Astrocyte of the cerebellum (primary cell): ENCODE measurements around the gene OSBPL10.

ENCODE experiments used
- DNase-seq: peaks from one replicate; pipeline ENCODE4 v3.0.0-alpha.2; 2011; ENCODE audit warnings: low read depth
- H3K4me3 ChIP-seq: 2 replicates; pipeline ENCODE4 v1.5.1; 2011; ENCODE audit warnings: mild to moderate bottlenecking, low read depth, low read length, moderate library complexity
- in situ Hi-C: cut with HindIII; loops from 2 replicates; pipeline ENCODE4 v1.10.0; 2017; ENCODE audit warnings: low sequenced_read_pairs
- TF ChIP-seq, protein P1 (sequence below): IDR thresholded peaks from 2 replicates; pipeline ENCODE4 v1.5.1; 2012; ENCODE audit warnings: low read length, low read depth, moderate library complexity, mild to moderate bottlenecking; ENCODE audit errors: missing control alignments

Gene OSBPL10

DNA sequence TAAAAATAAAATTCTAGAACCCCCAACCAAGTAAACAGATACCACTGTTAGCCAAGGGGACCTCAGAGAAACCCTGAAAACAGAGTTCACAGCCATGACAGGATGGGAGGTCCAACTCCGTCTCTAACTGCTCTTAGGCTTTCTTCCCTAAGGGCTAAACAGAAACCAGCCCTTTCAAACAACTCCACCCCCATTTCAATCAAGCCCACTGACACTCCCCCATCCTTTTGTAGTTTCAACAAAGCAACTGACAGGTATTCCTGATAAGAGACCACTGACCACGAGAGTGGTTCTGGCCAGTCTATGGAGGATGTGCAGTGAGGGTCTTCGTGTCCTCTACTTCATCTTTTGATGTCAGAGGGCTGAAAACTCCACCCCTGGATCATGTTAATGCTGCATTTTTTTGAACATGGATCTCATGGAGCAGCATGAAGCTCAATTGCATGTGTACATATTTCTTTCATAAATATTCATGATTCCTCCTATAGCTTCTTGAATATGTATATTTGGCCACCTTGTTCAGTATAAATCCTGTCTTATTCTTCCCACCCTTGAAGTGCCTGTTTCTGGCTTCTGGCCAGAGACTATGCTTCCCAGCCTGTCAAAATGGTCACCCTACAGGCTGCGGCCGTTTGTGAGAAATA lies 222.6 kb downstream of the OSBPL10 start:
- H3K4me3 ChIP-seq: no peak overlapping the region
- TF ChIP-seq, protein P1, sequence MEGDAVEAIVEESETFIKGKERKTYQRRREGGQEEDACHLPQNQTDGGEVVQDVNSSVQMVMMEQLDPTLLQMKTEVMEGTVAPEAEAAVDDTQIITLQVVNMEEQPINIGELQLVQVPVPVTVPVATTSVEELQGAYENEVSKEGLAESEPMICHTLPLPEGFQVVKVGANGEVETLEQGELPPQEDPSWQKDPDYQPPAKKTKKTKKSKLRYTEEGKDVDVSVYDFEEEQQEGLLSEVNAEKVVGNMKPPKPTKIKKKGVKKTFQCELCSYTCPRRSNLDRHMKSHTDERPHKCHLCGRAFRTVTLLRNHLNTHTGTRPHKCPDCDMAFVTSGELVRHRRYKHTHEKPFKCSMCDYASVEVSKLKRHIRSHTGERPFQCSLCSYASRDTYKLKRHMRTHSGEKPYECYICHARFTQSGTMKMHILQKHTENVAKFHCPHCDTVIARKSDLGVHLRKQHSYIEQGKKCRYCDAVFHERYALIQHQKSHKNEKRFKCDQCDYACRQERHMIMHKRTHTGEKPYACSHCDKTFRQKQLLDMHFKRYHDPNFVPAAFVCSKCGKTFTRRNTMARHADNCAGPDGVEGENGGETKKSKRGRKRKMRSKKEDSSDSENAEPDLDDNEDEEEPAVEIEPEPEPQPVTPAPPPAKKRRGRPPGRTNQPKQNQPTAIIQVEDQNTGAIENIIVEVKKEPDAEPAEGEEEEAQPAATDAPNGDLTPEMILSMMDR: no peak
- in situ Hi-C loops: no loop called here
- DNase-seq: no peak

DNA sequence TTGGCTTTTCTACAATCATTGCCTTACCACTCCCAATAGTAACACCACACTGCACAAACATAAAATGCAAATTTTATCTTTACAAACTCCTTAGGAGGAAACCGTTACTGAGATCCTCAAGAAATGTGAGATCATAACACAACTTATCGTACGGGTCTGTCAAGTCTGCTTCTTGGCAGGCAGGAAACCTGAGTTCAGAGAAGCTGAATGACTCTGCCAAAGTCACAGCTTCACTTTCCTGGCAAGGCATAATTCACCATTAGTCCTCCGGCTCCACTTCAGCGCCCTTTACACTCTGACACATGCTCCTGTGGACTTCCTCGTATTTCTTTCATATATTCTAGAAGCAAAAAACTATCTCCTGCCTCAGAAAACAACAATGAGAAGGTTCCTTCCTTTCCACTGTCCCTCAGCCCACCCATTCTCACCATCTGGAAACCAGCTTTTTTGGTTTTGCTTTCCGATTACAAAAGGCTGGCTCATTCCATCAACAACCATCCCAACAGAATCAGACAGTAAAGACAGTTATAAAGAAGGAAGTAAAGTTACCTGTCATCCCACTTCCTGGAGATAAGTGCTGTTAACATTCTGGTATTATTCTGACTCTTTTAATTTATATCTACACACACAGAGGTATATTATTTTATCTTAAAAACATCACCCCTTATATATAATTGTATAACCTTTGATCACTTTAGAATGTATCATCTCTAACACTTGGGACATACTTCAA lies 225.0 kb downstream of the OSBPL10 start:
- TF ChIP-seq, protein P1: no peak
- no peak overlapping the region for H3K4me3 ChIP-seq
- in situ Hi-C loops: no loop called here
- no peak for DNase-seq

DNA sequence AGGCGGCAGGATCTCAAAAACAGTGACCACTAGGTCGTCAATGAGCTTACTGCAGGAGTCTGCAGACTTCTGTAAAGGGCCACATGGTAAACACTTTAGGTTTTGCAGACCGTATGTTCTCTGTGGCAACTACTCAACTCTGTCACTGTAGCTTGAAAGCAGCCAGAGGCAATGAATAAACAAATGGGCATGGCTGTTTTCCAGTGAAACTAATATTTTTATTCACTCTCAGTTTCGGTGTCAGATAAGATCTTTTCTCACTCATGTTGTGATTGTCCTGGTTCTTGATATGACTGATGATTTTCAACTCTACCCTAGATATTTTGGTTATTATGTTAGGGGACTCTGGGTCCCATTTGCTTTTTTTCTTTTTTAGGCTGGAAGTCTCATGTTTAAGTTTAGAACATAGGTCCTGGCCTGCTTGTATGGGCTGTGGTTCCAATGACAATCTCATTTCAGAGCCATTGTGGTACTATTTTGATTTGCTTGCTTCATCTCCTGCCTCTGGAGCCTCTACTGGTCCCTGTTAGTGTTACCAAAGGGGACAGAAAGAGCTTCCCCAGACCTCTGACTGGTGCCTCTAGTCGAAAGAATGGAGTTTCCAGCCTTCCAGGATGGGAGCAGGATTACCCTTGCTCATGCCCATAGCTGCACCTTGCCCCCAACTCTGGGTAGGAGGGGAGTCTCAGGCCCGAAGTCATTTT lies 226.3 kb downstream of the OSBPL10 start:
- H3K4me3 ChIP-seq: no peak overlapping the region
- in situ Hi-C loops: no loop called here
- TF ChIP-seq, protein P1: no peak
- no peak for DNase-seq

DNA sequence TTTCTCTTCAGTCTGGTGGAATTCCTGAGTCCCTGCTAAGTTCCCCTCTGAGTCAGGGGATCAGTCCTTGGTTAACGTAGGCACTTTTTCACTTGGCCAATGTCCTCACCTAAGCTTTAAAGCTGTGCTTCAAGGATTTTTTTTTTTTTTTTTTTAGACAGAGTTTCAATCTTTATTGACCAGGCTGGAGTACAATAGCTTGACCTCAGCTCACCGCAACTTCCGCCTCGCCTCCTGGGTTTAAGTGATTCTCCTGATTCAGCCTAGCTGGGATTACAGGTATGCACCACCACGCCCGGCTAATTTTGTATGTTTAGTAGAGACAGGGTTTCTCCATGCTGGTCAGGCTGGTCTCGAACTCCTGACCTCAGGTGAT lies 228.0 kb downstream of the OSBPL10 start:
- DNase-seq: no peak
- H3K4me3 ChIP-seq: no peak overlapping the region
- TF ChIP-seq, protein P1: no peak
- in situ Hi-C loops: no loop called here

DNA sequence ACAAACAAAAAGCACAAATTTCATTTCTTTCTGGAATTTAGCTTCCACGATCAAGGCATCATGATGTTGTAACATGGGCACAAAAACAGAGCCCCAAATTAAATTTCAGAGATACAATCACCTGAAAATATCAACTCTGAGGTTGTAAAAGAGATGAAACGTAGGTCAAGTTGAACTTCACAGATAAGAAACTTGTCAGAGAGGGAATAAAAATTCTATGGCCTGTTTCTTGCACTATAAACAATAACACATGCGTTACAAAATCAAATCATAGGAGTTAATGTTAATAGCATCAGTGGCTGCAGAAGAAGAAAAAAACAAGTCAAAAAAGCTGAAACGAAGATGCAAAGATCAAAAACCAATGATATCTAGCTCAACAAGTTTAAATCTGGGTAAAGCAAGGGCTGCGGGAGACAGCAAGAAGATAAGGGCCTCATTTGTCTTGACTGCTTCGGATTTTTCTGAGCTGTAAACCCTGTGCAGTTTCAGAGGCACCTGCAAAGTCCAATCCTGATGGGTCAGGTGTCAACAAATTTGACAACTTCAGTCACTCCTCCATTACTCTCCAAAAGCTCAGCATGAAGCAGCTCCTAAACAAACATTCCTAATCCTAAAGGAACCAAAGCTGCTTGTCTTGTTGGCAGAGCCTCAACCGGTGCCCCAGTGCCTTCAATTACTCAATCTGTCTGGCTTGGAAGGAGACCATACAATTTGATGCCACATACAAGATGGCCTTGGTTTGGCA lies 228.6 kb downstream of the OSBPL10 start:
- no peak for DNase-seq
- in situ Hi-C loops: no loop called here
- H3K4me3 ChIP-seq: no peak overlapping the region

More for the DNA sequence above, 228.6 kb downstream of the OSBPL10 start:
- TF ChIP-seq, protein P1: no peak
